K562 (cell line): ENCODE results near the gene CTXND1. TPM values are rescaled to one million over a fixed set of nuclear protein-coding genes. Genes with fewer than 3 reads are reported as not detected.

Experiments
- ATAC-seq: fragments of 200-7000 bp; cut with Tn5 transposase; 3 replicates; pipeline ENCODE4 v1.9.1; 2020; ENCODE audit warnings: moderate library complexity
- BruUV-seq: library from RNA; stranded (reverse); fragments of 400-500 nt; replicated peaks from 2 replicates; lab custom pipeline; 2021; lab: Mats Ljungman, UMichigan
- CTCF ChIA-PET: fragments of 300-600 bp; formaldehyde crosslinking; extraction: SDS; loops from one replicate; lab custom pipeline; 2021; ENCODE audit warnings: low intra/inter-chr PET ratio; lab: Yijun Ruan, JAX
- POLR2A ChIA-PET: fragments of 300-600, 350-650 bp; sonication (Branson Sonifier 250); formaldehyde crosslinking; extraction: SDS; loops from one replicate; lab custom pipeline; 2021; ENCODE audit warnings: antibody characterized with exemption, inconsistent platforms; lab: Yijun Ruan, JAX
- DNase-seq, 4 experiments: peaks; one replicate each; pipeline versions ENCODE4 v3.0.0 to v3.0.0-alpha.2; 2011 to 2018; ENCODE audit warnings: low spot score in 3 of 4, mixed read lengths in 3 of 4; ENCODE audit errors: extremely low read depth in 1 of 4
- FAIRE-seq: peaks from 2 replicates; lab custom pipeline; 2011; peaks lifted over from hg19 to GRCh38; lab: Jason Lieb, UNC
- H2AFZ ChIP-seq: 2 replicates; pipeline ENCODE4 v1.6.0; 2011; ENCODE audit warnings: low read depth, low read length, control low read depth, inconsistent platforms
- H3K27ac ChIP-seq: fragments of 200-600 bp; 3 replicates; pipeline ENCODE4 v1.8.0; 2011; ENCODE audit warnings: low read depth, mild to moderate bottlenecking, control low read depth, inconsistent platforms, low read length, moderate library complexity, mixed read lengths; ENCODE audit errors: extremely low read depth
- H3K27me3 ChIP-seq, 2 experiments: fragments of 300-600 bp in 1 of 2; 2 replicates in 1 of 2; 3 replicates in 1 of 2; pipeline versions ENCODE4 v1.6.0 to v1.8.0; 2011; ENCODE audit warnings: inconsistent platforms in 2 of 2, low read length in 2 of 2, mild to moderate bottlenecking in 1 of 2, mixed read lengths in 1 of 2, moderate library complexity in 1 of 2; ENCODE audit not compliant: control insufficient read depth in 2 of 2, insufficient read depth in 2 of 2
- H3K36me3 ChIP-seq: fragments of 300-600 bp; 3 replicates; pipeline ENCODE4 v1.8.0; 2011; ENCODE audit warnings: mild to moderate bottlenecking, low read length, inconsistent platforms; ENCODE audit not compliant: control insufficient read depth, insufficient read depth
- H3K4me1 ChIP-seq, 2 experiments: fragments of 200-600 bp in 1 of 2; replicated peaks in 1 of 2; 2 replicates in 1 of 2; 3 replicates in 1 of 2; pipeline versions ENCODE4 v1.5.1 to v1.8.0; 2011; ENCODE audit warnings: inconsistent platforms in 2 of 2, low read length in 2 of 2, mild to moderate bottlenecking in 1 of 2, mixed read lengths in 1 of 2, moderate library complexity in 1 of 2; ENCODE audit not compliant: control insufficient read depth in 2 of 2, insufficient read depth in 2 of 2
- H3K4me2 ChIP-seq: 2 replicates; pipeline ENCODE4 v1.6.1; 2011; ENCODE audit warnings: low read length, control low read depth, inconsistent platforms, mixed read lengths; ENCODE audit not compliant: insufficient read depth
- H3K4me3 ChIP-seq: fragments of 200-600 bp; sonication (generic), shearing (Covaris generic); 2 replicates; pipeline ENCODE4 v1.5.1; 2016; ENCODE audit warnings: control low read depth, inconsistent platforms
- H3K79me2 ChIP-seq: fragments of 200-600 bp; 3 replicates; pipeline ENCODE4 v1.8.0; 2011; ENCODE audit warnings: low read length, inconsistent platforms; ENCODE audit not compliant: control insufficient read depth, insufficient read depth
- H3K9ac ChIP-seq, 2 experiments: 2 replicates each; pipeline versions ENCODE4 v1.6.0 to v1.6.1; 2011; ENCODE audit warnings: low read depth in 2 of 2, low read length in 2 of 2, control low read depth in 1 of 2, inconsistent platforms in 1 of 2, mild to moderate bottlenecking in 1 of 2, mixed read lengths in 1 of 2; ENCODE audit not compliant: insufficient read depth in 1 of 2
- H3K9me1 ChIP-seq: one replicate; pipeline ENCODE4 v1.6.0; 2011; ENCODE audit warnings: inconsistent platforms, mild to moderate bottlenecking, low read length, moderate library complexity; ENCODE audit not compliant: control insufficient read depth, insufficient read depth
- H3K9me3 ChIP-seq: replicated peaks from 2 replicates; pipeline ENCODE4 v1.5.1; 2011; ENCODE audit warnings: low read depth, low read length, inconsistent platforms; ENCODE audit not compliant: control insufficient read depth, insufficient read depth
- H4K20me1 ChIP-seq: replicated peaks from 2 replicates; pipeline ENCODE4 v1.6.1; 2011; ENCODE audit warnings: low read length, inconsistent platforms, mixed read lengths; ENCODE audit not compliant: control insufficient read depth, insufficient read depth
- ARHGAP35 ChIP-seq: fragments of 450-650 bp; IDR thresholded peaks from 2 replicates; pipeline ENCODE4 v1.6.1; 2018; ENCODE audit not compliant: partially characterized antibody
- KDM1A ChIP-seq, 2 experiments: fragments of 450-650 bp; IDR thresholded peaks; 2 replicates each; pipeline ENCODE4 v1.6.1; 2016; ENCODE audit warnings: mild to moderate bottlenecking in 2 of 2
- ZNF740 ChIP-seq, 3 experiments: fragments of 200-800 bp in 1 of 3; sonication (Bioruptor generic) in 1 of 3; sonication (generic) in 1 of 3; formaldehyde crosslinking in 1 of 3; IDR thresholded peaks; 2 replicates each; pipeline versions ENCODE4 v1.6.1 to v1.8.0; 2016 to 2022; ENCODE audit warnings: mild to moderate bottlenecking in 2 of 3, missing compliant biosample characterization in 2 of 3, missing genetic modification characterization in 2 of 3, missing genetic modification reagents in 1 of 3
- WGBS: fragments of 100-300 bp; shearing (Covaris generic); methylation state at CpG from one replicate; pipeline ENCODE4 v1.1.6; 2016; ENCODE audit warnings: low coverage, mixed read lengths; ENCODE audit not compliant: insufficient coverage; ENCODE audit errors: missing lambda C conversion rate; 5-methylcytosine and 5-hydroxymethylcytosine counted together
- in situ Hi-C: fragments of 300-500 bp; cut with MboI; formaldehyde crosslinking; loops from 4 replicates; pipeline ENCODE4 v1.15.0; 2018; ENCODE audit warnings: inconsistent platforms, mixed read lengths
- intact Hi-C: fragments of 100-400 bp; cut with micrococcal nuclease; formaldehyde crosslinking; loops from 2 replicates; pipeline ENCODE4 v1.14.2; 2022
- polyA plus RNA-seq, 8 experiments: library from polyadenylated mRNA; depleted of rRNA in 4 of 8; stranded (reverse) in 5 of 8; unstranded in 3 of 8; fragments of >200 nt; fragmentation: Nextera tagmentation in 2 of 8; fragmentation: Illumina TruSeq in 1 of 8; extraction: Ambion mirVana in 2 of 8; extraction: Trizol in 1 of 8; gene quantifications; 2 replicates each; pipeline versions ENCODE4 v1.2.1 to v1.2.3, GENCODE V29; 2011 to 2014; ENCODE audit warnings: inconsistent platforms in 1 of 8, missing spikeins in 1 of 8
- total RNA-seq, 7 experiments: library from RNA; depleted of rRNA in 6 of 7; stranded (reverse); fragments of >200 nt in 6 of 7; fragmentation: Illumina TruSeq in 2 of 7; extraction: Trizol in 2 of 7; gene quantifications; 2 replicates each; pipeline versions ENCODE4 v1.2.1 to v1.2.3, GENCODE V29; 2011 to 2021; ENCODE audit warnings: low replicate concordance in 1 of 7

CTXND1 gene
- total and polyA plus RNA-seq, 9 of the 15 experiments (the other 6 are each of a cell fraction or from before 2014, with no cell fraction given): 0.04 TPM; not detected in 7

- peak in 1 of 2 experiments; percentile 70; a peak in 2 of 4 replicates for TF ChIP-seq KDM1A (IDR thresholded peaks at IDR 0.05)
Measured at GRCh38 chr15:80172401-80172800, 79.6 kb downstream of the CTXND1 start (continued).

GRCh38 chr15:80171787-80172186, 80.2 kb downstream of the CTXND1 start:
- in situ Hi-C loops: loop anchor here (25.0 kb wide), 1 partner anchor 284 kb away; the partner anchor contains the start of gene MTHFS
- no peak overlapping the region for H2AFZ ChIP-seq

More at GRCh38 chr15:80171787-80172186, 80.2 kb downstream of the CTXND1 start:
- FAIRE-seq (no peak), ATAC-seq (no peak)
- H4K20me1 ChIP-seq: no peaks in the 10 kb centered on the region
- no peak overlapping the region for H3K4me2 ChIP-seq
- peaks cover 77% of the 10 kb centered on the region; the same call in 2 of the 3 replicates for H3K36me3 ChIP-seq
- no peak overlapping the region for H3K27ac ChIP-seq
- H3K4me1 ChIP-seq: peaks cover 0 to 3% of the 10 kb centered on the region in 2 experiments; a peak in 1 of 5 replicates
- no peaks in the 10 kb centered on the region for H3K9me3 ChIP-seq
- ChIA-PET POLR2A (interaction anchor here (0.6 to 0.7 kb wide), 2 partner anchors 9 to 145 kb away, joined by 3 read pairs; no protein-coding TSS in a partner anchor), CTCF (interaction anchor here (1.0 kb wide), 1 partner anchor 402 kb away, joined by 5 read pairs; no protein-coding TSS in a partner anchor)
- H3K27me3 ChIP-seq: no peaks in the 10 kb centered on the region
- no peak overlapping the region for H3K9ac ChIP-seq
- no peaks in the 10 kb centered on the region for H3K79me2 ChIP-seq
- intact Hi-C loops: loop anchor here (2.0 to 10.0 kb wide), 4 partner anchors 109 to 787 kb away; no protein-coding TSS in a partner anchor
- no peak overlapping the region for H3K4me3 ChIP-seq
- BruUV-seq: no TSS peak
- TF ChIP-seq ZNF740 (CRISPR knock-in tag; IDR thresholded peaks at IDR 0.05): no peak
- no peak for TF ChIP-seq ZNF740 (tag; IDR thresholded peaks at IDR 0.05)
- no peak for TF ChIP-seq ARHGAP35
- TF ChIP-seq, all 486 proteins: peak for 0
- no peak for DNase-seq
- no peaks in the 10 kb centered on the region for H3K9me1 ChIP-seq
- 64% methylated on average over 3 of the region's 4 CpGs for WGBS
